ENCODE measurements around the gene CLEC20A.

The CLEC20A gene

DNA sequence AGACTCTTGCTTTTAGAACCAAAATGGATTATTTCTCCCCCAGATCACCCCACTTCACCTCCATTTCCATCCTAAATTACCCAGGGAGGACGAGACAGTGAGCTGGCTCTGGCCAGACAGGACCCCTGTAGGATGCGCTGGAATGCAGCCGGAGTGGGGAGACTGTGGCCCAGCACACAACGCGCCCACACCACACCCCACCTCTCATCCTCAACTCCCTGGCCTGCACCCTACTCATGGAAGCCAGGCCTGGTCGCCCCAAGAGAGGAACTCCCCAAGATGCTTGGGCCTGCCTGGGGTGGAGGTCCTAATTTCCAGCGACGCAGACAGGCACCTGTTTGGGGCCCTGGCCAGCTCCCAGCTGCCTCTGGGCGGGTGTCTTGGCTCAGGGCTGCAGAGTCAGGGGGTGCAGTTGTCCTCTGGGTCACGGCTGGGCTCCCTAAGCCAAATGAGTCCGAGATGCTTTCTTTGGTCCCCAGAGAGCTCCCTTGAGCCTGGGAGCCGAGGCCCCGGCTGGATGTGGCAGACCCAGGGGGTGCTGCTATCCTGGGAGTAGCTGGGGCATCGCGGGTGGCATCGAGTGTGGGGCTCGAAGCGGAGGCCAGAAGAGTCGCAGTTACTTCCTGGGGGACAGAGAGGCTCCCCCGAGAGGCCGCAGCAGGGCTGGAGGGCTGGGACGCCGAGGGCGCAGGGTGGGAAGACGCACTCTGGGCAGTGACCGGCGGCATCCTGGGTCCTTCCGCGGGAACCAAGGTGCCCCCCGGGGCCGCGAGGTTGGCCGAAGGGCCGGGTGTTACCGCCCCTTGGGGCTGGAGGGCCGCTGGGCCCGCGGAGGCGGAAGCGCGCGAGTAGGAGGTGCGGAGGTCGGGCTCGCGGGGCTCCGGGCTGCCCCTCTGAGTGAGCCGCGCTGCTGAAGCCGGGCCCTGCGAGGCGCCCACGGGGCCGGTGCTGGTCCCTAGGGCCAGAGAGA, 10.4 kb downstream of the CLEC20A start:
- no peak for DNase-seq

DNA sequence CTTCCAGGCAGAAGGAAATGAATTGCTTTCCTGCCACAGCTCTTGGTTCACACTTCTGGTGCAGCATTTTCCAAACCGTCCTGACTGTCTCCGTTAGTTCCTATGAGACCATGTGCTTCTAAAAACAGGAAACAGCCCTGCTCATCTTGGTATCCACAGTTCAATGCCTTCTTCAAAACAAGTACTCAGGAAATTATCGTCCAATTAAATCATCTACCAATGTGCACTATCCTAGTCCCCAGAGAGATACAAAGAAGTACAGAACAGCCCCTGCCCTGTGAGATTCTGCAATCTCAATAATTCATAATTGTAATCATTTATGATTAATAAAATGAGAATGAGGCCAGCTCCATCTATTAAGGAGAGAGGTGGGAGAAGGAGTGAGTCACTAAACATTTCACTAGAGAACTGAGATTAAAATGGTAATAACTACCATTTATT, 11.2 kb downstream of the CLEC20A start:
- peak in 1 of 2 experiments; percentile 3 for DNase-seq
- TF ChIP-seq POLR2A (IDR thresholded peaks at IDR 0.05; ENCODE audit: low read length) = no peak
- no peak for TF ChIP-seq GATA1 (IDR thresholded peaks at IDR 0.05; ENCODE audit: low read depth, low read length)

More for the DNA sequence above, 10.4 kb downstream of the CLEC20A start:
- TF ChIP-seq POLR2A (IDR thresholded peaks at IDR 0.05; ENCODE audit: low read length) (no peak), GATA1 (IDR thresholded peaks at IDR 0.05; ENCODE audit: low read depth, low read length) (no peak)

DNA sequence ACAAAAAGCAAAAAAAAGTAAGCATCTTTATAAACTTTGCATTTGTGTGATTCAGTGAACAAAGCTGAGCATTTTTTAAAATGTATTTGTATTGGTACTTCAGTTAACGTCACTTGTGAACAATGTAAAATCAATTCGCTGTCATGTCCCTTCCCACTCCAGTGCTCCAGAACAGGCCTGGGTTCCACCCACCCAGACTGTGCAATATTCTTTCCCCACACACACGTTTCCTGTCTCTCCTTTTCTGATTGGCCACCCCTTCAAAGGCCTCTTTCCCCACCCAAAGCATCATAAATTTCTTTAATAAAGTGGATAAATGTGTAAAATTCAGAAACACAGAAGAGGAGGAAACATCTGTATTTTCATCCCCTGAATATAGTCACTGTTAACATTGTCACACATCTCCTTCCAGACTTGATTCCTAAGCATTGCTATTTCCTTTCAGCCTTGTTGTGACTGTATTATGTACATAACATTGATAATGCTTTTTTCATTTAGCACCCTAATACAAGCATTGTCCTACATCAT, 12.0 kb downstream of the CLEC20A start:
- no peak for TF ChIP-seq GATA1 (IDR thresholded peaks at IDR 0.05; ENCODE audit: low read depth, low read length)
- no peak for TF ChIP-seq POLR2A (IDR thresholded peaks at IDR 0.05; ENCODE audit: low read length)
- DNase-seq = no peak

DNA sequence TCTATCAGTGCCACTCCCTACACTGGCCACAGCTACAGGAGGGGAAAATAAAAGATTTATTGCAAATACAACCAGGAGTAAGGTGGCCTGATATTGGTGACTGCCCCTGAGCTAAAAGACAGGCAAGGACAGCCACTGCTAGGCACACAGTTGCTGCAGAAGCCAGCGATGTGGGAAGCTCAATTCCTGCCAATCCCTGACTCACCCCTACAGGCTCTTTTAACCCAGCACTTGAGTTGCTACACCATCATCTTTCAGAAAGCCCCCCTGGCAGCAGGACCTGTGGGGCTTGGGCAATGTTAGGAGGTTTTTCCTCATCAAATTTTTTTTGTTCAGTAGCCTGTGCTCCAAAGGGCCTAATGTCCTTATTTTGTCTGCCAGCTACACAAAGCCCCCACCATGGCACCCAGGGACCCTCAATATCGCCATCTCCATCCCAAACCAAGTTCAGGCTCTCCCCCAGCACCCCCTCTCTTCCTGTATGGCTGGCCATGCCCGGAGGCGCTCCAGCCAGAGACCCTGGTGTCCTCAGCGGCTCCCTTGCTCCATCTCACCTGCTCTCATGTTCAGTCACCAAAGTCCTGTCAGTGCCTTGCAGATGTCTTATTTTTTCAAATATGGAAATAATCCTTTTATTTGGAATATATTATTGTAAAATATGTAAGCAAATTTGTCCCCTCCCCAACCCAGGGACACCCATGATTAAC, 13.4 kb downstream of the CLEC20A start:
- no peak for DNase-seq
- TF ChIP-seq POLR2A (IDR thresholded peaks at IDR 0.05; ENCODE audit: low read length) (no peak), GATA1 (IDR thresholded peaks at IDR 0.05; ENCODE audit: low read depth, low read length) (no peak)

DNA sequence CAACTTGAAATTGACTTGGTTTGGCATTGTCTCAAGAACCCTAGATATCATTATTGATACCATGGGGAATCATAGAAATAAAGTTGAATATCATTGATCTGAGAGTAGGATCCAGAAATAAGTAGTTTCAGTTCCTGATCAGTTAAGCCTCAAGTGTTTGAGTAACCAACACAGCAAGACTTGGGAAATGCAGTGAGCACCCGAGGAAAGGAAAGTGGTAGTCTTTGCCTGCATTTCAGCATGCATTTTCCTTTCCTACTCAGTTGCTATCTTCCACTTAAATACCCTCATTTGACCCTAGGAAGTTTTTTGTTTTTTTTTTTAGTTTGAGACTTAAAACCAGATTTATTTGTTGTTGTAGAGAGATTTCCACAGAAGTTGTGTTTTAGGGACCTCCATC, 18.9 kb downstream of the CLEC20A start:
- no peak for DNase-seq
- TF ChIP-seq GATA1 (IDR thresholded peaks at IDR 0.05; ENCODE audit: low read depth, low read length) = no peak
- no peak for TF ChIP-seq POLR2A (IDR thresholded peaks at IDR 0.05; ENCODE audit: low read length)

DNA sequence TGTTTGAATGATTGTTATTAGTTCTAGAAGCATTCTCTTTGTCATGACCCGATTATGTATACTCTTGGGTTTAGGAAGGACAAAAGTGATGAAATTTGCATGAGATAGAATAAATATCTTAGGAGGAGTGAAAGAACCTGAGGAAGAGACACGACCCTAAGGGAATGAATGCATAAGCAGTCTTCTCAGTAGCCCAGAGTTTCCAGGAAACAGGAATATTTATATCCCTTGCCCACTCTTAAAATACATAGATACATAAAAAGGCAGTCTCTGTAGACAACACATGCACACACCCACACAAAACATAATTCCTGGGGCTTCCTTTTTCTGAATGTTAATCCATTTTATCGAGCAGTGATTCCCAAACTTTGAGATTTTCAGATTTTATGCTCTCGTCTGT, 19.4 kb downstream of the CLEC20A start:
- DNase-seq = no peak
- TF ChIP-seq GATA1 (IDR thresholded peaks at IDR 0.05; ENCODE audit: low read depth, low read length) = no peak
- no peak for TF ChIP-seq POLR2A (IDR thresholded peaks at IDR 0.05; ENCODE audit: low read length)

DNA sequence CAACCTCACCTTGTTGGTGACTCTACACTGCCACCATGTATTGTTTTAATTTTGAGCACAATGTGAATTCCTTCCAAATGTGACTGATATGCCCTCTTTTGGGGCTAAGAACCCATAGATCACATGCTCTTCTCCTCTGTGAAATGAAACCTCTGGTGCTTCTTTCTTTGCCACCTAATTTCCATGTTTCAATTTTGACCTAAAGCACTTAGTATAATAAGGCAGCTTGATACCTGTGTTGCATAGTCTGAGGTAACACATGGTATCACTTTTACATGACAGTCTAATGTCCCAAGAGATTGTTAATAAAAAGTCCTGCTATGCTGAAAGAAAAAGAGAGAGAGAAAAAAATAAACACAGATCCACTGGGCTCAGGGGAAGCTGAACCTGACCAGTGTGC, 24.2 kb downstream of the CLEC20A start:
- TF ChIP-seq GATA1 (IDR thresholded peaks at IDR 0.05; ENCODE audit: low read depth, low read length) = no peak
- no peak for TF ChIP-seq POLR2A (IDR thresholded peaks at IDR 0.05; ENCODE audit: low read length)
- DNase-seq = no peak

DNA sequence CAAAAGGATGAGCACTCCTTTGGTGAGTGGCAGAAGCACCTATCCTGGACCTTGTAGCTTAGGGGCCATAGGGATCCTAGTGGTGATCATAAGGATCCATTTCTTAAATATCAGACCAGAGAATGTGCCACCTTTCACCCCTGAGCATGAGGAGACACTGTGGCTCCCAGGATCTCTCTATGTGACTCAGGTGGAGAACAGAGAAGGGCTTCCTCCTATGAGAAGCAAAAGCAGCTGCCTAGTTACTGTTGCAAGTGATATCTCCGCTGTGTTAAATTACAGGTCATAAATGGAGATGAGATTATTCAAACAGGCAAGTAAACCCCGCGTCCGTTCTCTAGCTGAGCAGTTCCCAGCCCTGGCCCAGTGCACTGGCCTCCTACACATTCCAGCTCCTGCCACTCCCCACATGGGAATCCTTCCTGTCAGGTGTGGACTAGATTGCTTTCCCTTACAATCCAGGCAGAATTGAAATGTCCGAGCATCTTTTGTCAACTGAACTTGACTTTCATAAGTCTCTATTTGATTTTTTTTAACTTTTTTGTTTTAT, 26.3 kb downstream of the CLEC20A start:
- TF ChIP-seq GATA1 (IDR thresholded peaks at IDR 0.05; ENCODE audit: low read depth, low read length) (no peak), POLR2A (IDR thresholded peaks at IDR 0.05; ENCODE audit: low read length) (no peak)
- DNase-seq = no peak

DNA sequence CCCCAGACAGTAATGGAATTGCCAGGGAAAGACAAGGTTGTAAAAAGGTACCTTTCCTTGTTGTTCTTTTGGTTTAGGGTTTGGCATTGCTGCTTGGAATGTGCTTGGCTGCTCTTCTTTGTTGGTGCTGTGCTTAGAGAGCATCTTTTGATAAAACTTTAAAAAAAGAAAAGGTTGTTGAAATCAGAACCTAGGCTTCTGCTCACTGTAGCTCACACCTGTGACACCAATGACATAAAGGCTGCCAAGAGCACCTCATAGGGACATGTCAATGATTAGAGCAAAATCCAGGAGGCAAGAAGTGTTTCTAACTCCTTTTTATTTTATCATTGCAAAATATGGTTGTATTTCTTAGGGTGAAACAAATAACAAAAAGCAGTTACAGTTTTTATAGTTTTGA, 28.9 kb downstream of the CLEC20A start:
- TF ChIP-seq POLR2A (IDR thresholded peaks at IDR 0.05; ENCODE audit: low read length) (no peak), GATA1 (IDR thresholded peaks at IDR 0.05; ENCODE audit: low read depth, low read length) (no peak)
- DNase-seq = no peak

DNA sequence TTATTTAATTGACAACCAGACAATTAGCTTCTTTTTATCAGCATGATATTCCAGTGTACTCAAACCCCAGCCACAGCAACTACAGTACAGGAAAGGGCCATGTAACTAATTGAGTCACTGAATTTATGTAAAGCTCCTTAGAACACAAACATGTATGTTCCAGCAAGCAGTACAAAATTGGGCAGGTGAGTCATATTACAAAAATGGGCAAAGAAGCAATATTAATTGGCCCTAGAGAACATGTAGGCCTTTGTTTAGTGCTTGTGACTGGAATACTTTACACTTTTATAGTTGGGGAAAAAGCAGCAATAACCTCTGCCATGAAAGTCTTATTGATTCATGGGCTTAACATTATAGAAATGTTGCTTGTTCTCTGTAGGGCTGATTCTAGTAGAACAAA, 31.8 kb downstream of the CLEC20A start:
- DNase-seq = no peak
- TF ChIP-seq POLR2A (IDR thresholded peaks at IDR 0.05; ENCODE audit: low read length) = no peak

DNA sequence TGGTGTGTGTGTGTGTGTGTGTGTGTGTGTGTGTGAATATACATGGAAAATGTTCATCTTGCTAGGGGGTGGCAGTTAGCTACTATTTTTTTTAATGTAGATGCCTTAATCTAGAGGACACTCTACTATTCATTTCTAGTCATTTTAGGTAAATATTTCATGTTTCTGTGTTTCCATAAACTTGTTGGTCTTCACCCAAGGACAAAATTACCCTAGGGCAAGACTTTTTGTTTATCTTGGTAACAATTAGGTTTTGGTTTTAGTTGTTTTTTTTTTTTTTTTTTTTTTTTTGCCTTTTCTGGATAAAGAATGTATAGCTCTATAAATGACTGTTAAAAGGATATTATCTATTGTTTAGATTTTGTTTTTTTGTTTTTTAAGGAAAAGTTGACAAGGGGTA, 32.2 kb downstream of the CLEC20A start:
- no peak for DNase-seq
- TF ChIP-seq GATA1 (IDR thresholded peaks at IDR 0.05; ENCODE audit: low read depth, low read length) (no peak), POLR2A (IDR thresholded peaks at IDR 0.05; ENCODE audit: low read length) (no peak)

DNA sequence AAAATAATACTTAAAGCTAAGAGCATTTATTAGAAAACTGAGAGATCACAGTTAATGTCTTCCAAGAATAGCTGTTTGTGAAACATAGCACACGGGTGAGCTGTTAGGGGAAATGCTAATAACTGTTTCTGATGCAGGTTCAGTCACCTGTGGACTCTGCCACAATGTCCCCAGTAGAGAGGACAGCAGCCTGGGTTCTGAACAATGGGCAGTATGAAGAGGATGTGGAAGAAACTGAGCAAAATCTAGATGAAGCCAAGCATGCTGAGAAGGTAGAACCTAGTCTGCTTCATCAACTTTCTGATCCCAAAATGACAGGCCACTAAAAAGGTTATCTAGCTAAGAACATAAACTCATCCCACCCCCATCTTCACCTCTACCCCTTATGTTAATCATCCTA, 32.6 kb downstream of the CLEC20A start:
- no peak for DNase-seq
- TF ChIP-seq GATA1 (IDR thresholded peaks at IDR 0.05; ENCODE audit: low read depth, low read length) (no peak), POLR2A (IDR thresholded peaks at IDR 0.05; ENCODE audit: low read length) (no peak)

DNA sequence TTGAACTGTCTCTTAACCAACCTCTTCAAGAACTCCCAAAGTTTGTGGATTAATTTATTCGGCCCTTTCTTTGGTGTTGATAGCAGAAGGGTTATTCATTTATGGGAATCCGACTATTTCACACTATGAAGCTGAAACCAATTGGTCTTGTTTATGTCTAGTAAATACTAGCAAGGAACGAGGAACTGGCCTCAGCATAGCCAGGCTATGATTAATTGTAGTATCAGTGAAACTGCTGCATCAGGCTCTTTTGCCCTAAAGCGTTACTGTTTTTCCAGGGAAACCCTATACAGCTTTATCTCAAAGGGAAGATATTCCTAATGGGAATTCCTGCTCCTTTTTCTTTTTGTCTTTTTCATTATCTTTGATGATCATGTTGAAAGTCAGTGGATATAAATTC, 35.1 kb downstream of the CLEC20A start:
- no peak for TF ChIP-seq POLR2A (IDR thresholded peaks at IDR 0.05; ENCODE audit: low read length)
- TF ChIP-seq GATA1 (IDR thresholded peaks at IDR 0.05; ENCODE audit: low read depth, low read length) = no peak
- DNase-seq = no peak

DNA sequence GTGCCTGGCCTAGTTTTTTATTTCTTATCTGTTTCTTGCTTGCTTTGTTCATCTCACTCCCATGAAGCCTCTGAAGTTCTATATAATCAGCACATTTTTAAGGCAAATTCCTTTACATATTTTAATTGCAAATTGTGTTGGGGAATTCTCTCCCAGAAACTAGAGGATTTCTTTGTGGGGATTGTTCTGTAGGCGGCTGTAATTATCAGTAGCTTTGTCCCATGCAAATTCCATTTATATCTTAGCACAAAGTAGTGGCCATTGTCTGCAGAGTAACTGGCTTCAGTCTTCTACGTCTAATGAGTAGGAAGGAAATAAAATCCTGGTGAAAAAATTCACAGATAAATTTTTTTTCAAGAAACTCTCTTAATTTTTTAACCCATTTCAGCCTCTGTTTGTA, 35.7 kb downstream of the CLEC20A start:
- TF ChIP-seq POLR2A (IDR thresholded peaks at IDR 0.05; ENCODE audit: low read length) = no peak
- TF ChIP-seq GATA1 (IDR thresholded peaks at IDR 0.05; ENCODE audit: low read depth, low read length) = no peak
- no peak for DNase-seq
